Activated T-helper 2 cell treated with anti-CD3 and anti-CD28 coated beads, Interferon-gamma antibody, Interleukin-2, Interleukin-4, amounts not matched to agents 10 μg/mL and 5 μg/mL and 100 μg/mL, durations not matched to agents 14 hours and 24 hours and 36 hours (primary cell): Measurements from ENCODE around the gene SHOC2. TPM values are rescaled to one million over a fixed set of nuclear protein-coding genes. Genes with fewer than 3 reads are reported as not detected.

ENCODE experiments used
- DNase-seq: peaks from one replicate; pipeline ENCODE4 v3.0.0; 2021; ENCODE audit warnings: low spot score
- H3K27ac Mint-ChIP-seq: one replicate; pipeline ENCODE4 v1.8.0; 2021; ENCODE audit warnings: mixed read lengths
- H3K27me3 Mint-ChIP-seq: one replicate; pipeline ENCODE4 v1.8.0; 2021; ENCODE audit warnings: low read depth, mixed read lengths
- H3K36me3 Mint-ChIP-seq: one replicate; pipeline ENCODE4 v1.8.0; 2021; ENCODE audit warnings: low read depth, mixed read lengths
- H3K4me1 Mint-ChIP-seq: one replicate; pipeline ENCODE4 v1.8.0; 2021; ENCODE audit warnings: low read depth, mixed read lengths
- H3K4me3 Mint-ChIP-seq: one replicate; pipeline ENCODE4 v1.8.0; 2021; ENCODE audit warnings: low read depth, mild to moderate bottlenecking, moderate library complexity, mixed read lengths
- H3K9me3 Mint-ChIP-seq: one replicate; pipeline ENCODE4 v1.8.0; 2021; ENCODE audit warnings: mixed read lengths
- intact Hi-C: fragments of 100-400 bp; cut with micrococcal nuclease; formaldehyde crosslinking; loops from one replicate; pipeline ENCODE4 v1.15.1; 2023
- total RNA-seq: library from RNA; stranded (reverse); gene quantifications from 2 replicates; pipeline ENCODE4 v1.2.3, GENCODE V29; 2022

The SHOC2 gene
- total RNA-seq, result 36.4 and 44.3 TPM in 2 replicates

GRCh38 chr10:110919349-110919931 is at the start of gene SHOC2:
SHOC2 (plus strand) TSS chr10:110919604; CDS start chr10:110964359, 44,755 bp downstream.
- Mint-ChIP-seq H3K36me3 (peaks cover 18% of the 10 kb centered on the region), H3K4me3 (peak within 1 kb of the TSS; percentile 94), H3K27ac (peak within 1 kb of the TSS; percentile 93), H3K9me3 (no peaks in the 10 kb centered on the region), H3K4me1 (peaks cover 42% of the 10 kb centered on the region), H3K27me3 (no peaks in the 10 kb centered on the region)
- intact Hi-C loops, result loop anchor here (1.0 to 5.0 kb wide), 8 partner anchors 17 to 913 kb away; partner anchors contain the start of genes ADD3 and ADRA2A
- DNase-seq, result peak; percentile 98

GRCh38 chr10:110870823-110871297 is 48.5 kb upstream of the SHOC2 start:
- DNase-seq, result no peak
- Mint-ChIP-seq H3K4me1 (peaks cover 52% of the 10 kb centered on the region), H3K27ac (peak overlapping the region; percentile 97), H3K36me3 (peaks cover 9% of the 10 kb centered on the region), H3K9me3 (no peaks in the 10 kb centered on the region), H3K4me3 (peak overlapping the region; percentile 91), H3K27me3 (no peaks in the 10 kb centered on the region)
- intact Hi-C loops, result loop anchor here (1.0 to 10.0 kb wide), 7 partner anchors 14 to 804 kb away; partner anchors contain the start of gene SMNDC1

- peaks cover 12% of the 10 kb centered on the region for H3K36me3 Mint-ChIP-seq
- peak within 1 kb of the TSS; percentile 97 for H3K27ac Mint-ChIP-seq
- H3K9me3 Mint-ChIP-seq, result no peaks in the 10 kb centered on the region
- intact Hi-C loops, result loop anchor here (1.0 to 10.0 kb wide), 8 partner anchors 15 to 804 kb away; partner anchors contain the start of genes BBIP1, SHOC2 and SMNDC1
- peak within 1 kb of the TSS; percentile 91 for H3K4me3 Mint-ChIP-seq
- peaks cover 46% of the 10 kb centered on the region for H3K4me1 Mint-ChIP-seq
- H3K27me3 Mint-ChIP-seq, result no peaks in the 10 kb centered on the region
- DNase-seq, result peak; percentile 94
Measured at GRCh38 chr10:110871298-110872084, 47.9 kb upstream of the SHOC2 start, which contains the start of gene PDCD4. PDCD4 (plus strand) TSS chr10:110871928; CDS start chr10:110876028, 4,100 bp downstream.

GRCh38 chr10:110872145-110872983 is 47.0 kb upstream of the SHOC2 start:
- intact Hi-C loops, result loop anchor here (1.0 to 10.0 kb wide), 6 partner anchors 47 to 805 kb away; partner anchors contain the start of genes BBIP1, SHOC2 and SMNDC1

GRCh38 chr10:110872984-110873923 is 46.1 kb upstream of the SHOC2 start:
- Mint-ChIP-seq H3K4me3 (peak overlapping the region; percentile 81), H3K27me3 (no peaks in the 10 kb centered on the region), H3K4me1 (peaks cover 39% of the 10 kb centered on the region), H3K9me3 (no peaks in the 10 kb centered on the region), H3K27ac (peak overlapping the region; percentile 88), H3K36me3 (peaks cover 25% of the 10 kb centered on the region)
- intact Hi-C loops, result loop anchor here (1.0 to 10.0 kb wide), 6 partner anchors 46 to 806 kb away; partner anchors contain the start of genes BBIP1, SHOC2 and SMNDC1
- no peak for DNase-seq

More at GRCh38 chr10:110872145-110872983, 47.0 kb upstream of the SHOC2 start:
- Mint-ChIP-seq H3K27ac (peak overlapping the region; percentile 88), H3K4me1 (peaks cover 41% of the 10 kb centered on the region), H3K4me3 (peak overlapping the region; percentile 81), H3K27me3 (no peaks in the 10 kb centered on the region), H3K9me3 (no peaks in the 10 kb centered on the region), H3K36me3 (peaks cover 16% of the 10 kb centered on the region)
- DNase-seq, result peak; percentile 71

GRCh38 chr10:110873951-110874350 is 45.5 kb upstream of the SHOC2 start:
- intact Hi-C loops, result loop anchor here (5.0 to 10.0 kb wide), 5 partner anchors 72 to 807 kb away; partner anchors contain the start of gene SMNDC1
- Mint-ChIP-seq H3K4me1 (peaks cover 37% of the 10 kb centered on the region), H3K36me3 (peaks cover 30% of the 10 kb centered on the region), H3K9me3 (no peaks in the 10 kb centered on the region), H3K27me3 (no peaks in the 10 kb centered on the region), H3K27ac (peak overlapping the region; percentile 7), H3K4me3 (peak overlapping the region; percentile 73)
- DNase-seq, result no peak

- H3K27me3 Mint-ChIP-seq, result no peaks in the 10 kb centered on the region
- peaks cover 39% of the 10 kb centered on the region for H3K36me3 Mint-ChIP-seq
- no peak overlapping the region for H3K27ac Mint-ChIP-seq
- H3K4me1 Mint-ChIP-seq, result peaks cover 25% of the 10 kb centered on the region
- H3K4me3 Mint-ChIP-seq, result no peak overlapping the region
- no peaks in the 10 kb centered on the region for H3K9me3 Mint-ChIP-seq
- DNase-seq, result no peak
- intact Hi-C loops, result loop anchor here (10.0 kb wide), 2 partner anchors 261 to 571 kb away; partner anchors contain the start of gene SMNDC1
Measured at GRCh38 chr10:110876000-110876399, 43.4 kb upstream of the SHOC2 start.

- peaks cover 25% of the 10 kb centered on the region for H3K4me1 Mint-ChIP-seq
- no peak overlapping the region for H3K27ac Mint-ChIP-seq
Measured at GRCh38 chr10:110876788-110877187, 42.6 kb upstream of the SHOC2 start.

GRCh38 chr10:110880012-110880411 is 39.4 kb upstream of the SHOC2 start:
- intact Hi-C loops, result no loop called here
- Mint-ChIP-seq H3K27ac (no peak overlapping the region), H3K4me1 (peaks cover 28% of the 10 kb centered on the region), H3K36me3 (peaks cover 68% of the 10 kb centered on the region), H3K4me3 (no peak overlapping the region), H3K27me3 (no peaks in the 10 kb centered on the region), H3K9me3 (no peaks in the 10 kb centered on the region)
- DNase-seq, result no peak

More at GRCh38 chr10:110876788-110877187, 42.6 kb upstream of the SHOC2 start:
- Mint-ChIP-seq H3K27me3 (no peaks in the 10 kb centered on the region), H3K4me3 (no peak overlapping the region), H3K36me3 (peaks cover 47% of the 10 kb centered on the region), H3K9me3 (no peaks in the 10 kb centered on the region)
- DNase-seq, result no peak
- intact Hi-C loops, result loop anchor here (10.0 kb wide), 2 partner anchors 262 to 572 kb away; partner anchors contain the start of gene SMNDC1

- H3K27me3 Mint-ChIP-seq, result no peaks in the 10 kb centered on the region
- intact Hi-C loops, result no loop called here
- H3K4me3 Mint-ChIP-seq, result no peak overlapping the region
- peaks cover 30% of the 10 kb centered on the region for H3K4me1 Mint-ChIP-seq
- H3K36me3 Mint-ChIP-seq, result peaks cover 66% of the 10 kb centered on the region
- no peak overlapping the region for H3K27ac Mint-ChIP-seq
- no peak for DNase-seq
- H3K9me3 Mint-ChIP-seq, result no peaks in the 10 kb centered on the region
Measured at GRCh38 chr10:110881247-110881646, 38.2 kb upstream of the SHOC2 start.

- Mint-ChIP-seq H3K36me3 (peaks cover 68% of the 10 kb centered on the region), H3K27ac (no peak overlapping the region)
Measured at GRCh38 chr10:110881905-110882304, 37.5 kb upstream of the SHOC2 start.

More at GRCh38 chr10:110881905-110882304, 37.5 kb upstream of the SHOC2 start:
- H3K4me1 Mint-ChIP-seq, result peaks cover 30% of the 10 kb centered on the region
- H3K27me3 Mint-ChIP-seq, result no peaks in the 10 kb centered on the region
- H3K4me3 Mint-ChIP-seq, result no peak overlapping the region
- no peaks in the 10 kb centered on the region for H3K9me3 Mint-ChIP-seq
- DNase-seq, result no peak
- intact Hi-C loops, result no loop called here
